Prostate gland (tissue), 2 donors: ENCODE measurements around the gene RTCA. TPM values are rescaled to one million over a fixed set of nuclear protein-coding genes. Genes with fewer than 3 reads are reported as not detected.
"Not testable (repeated sequence)": the region's sequence is repeated elsewhere in the genome, so short reads cannot be mapped to it uniquely, and the experiment has no call there.

Source experiments
- DNase-seq: peaks from one replicate; pipeline ENCODE4 v3.0.0-alpha.2; 2019; ENCODE audit warnings: low spot score
- H3K27ac ChIP-seq, 2 donors: fragments of 200-600 bp; sonication (generic); 2 replicates each; pipeline ENCODE4 v1.5.1; 2017 to 2019
- H3K27me3 ChIP-seq: fragments of 200-600 bp; sonication (generic); replicated peaks from 2 replicates; pipeline ENCODE4 v1.5.1; 2019; ENCODE audit not compliant: insufficient read depth
- H3K36me3 ChIP-seq, 2 donors: fragments of 200-600 bp; sonication (generic); 1 replicate in 1 of 2; 2 replicates in 1 of 2; pipeline versions ENCODE4 v1.5.1 to v1.8.1; 2017 to 2019
- H3K4me1 ChIP-seq: fragments of 200-600 bp; sonication (generic); replicated peaks from 2 replicates; pipeline ENCODE4 v1.5.1; 2019
- H3K4me3 ChIP-seq, 2 donors: fragments of 200-600 bp; sonication (generic); 2 replicates each; pipeline ENCODE4 v1.5.1; 2017 to 2019
- H3K9me3 ChIP-seq: fragments of 200-600 bp; sonication (generic); 2 replicates; pipeline ENCODE4 v1.5.1; 2017
- CTCF ChIP-seq, 4 experiments: fragments of 200-600 bp in 2 of 4; fragments of 450-650 bp in 2 of 4; sonication (generic) in 2 of 4; IDR thresholded peaks; 1 replicate in 3 of 4; 2 replicates in 1 of 4; pipeline ENCODE4 v1.5.1; 2016 to 2019; ENCODE audit warnings: antibody characterized with exemption in 4 of 4, mild to moderate bottlenecking in 2 of 4, moderate library complexity in 2 of 4
- POLR2A ChIP-seq: fragments of 450-650 bp; IDR thresholded peaks from one replicate; pipeline ENCODE4 v1.6.1; 2016; ENCODE audit warnings: antibody characterized with exemption, mild to moderate bottlenecking
- POLR2AphosphoS5 ChIP-seq: sonication (generic); formaldehyde crosslinking; IDR thresholded peaks from one replicate; pipeline ENCODE4 v1.6.1; 2017; ENCODE audit warnings: antibody characterized with exemption
- WGBS: methylation state at CpG from one replicate; pipeline ENCODE4 v1.1.5; 2018; 5-methylcytosine and 5-hydroxymethylcytosine counted together
- intact Hi-C: fragments of 100-400 bp; cut with DNase I; formaldehyde crosslinking; loops from one replicate; pipeline ENCODE4 v1.14.2; 2022
- total RNA-seq, 2 donors: library from RNA; depleted of rRNA; stranded (reverse); fragments of >200 nt; gene quantifications; one replicate each; pipeline ENCODE4 v1.1.0, GENCODE V29; 2016

Gene RTCA
- total RNA-seq, 2 donors from 2014 or later, result 19.8 to 22.4 TPM

GRCh38 chr1:100287162-100287561 is 21.1 kb downstream of the RTCA start:
- no peaks in the 10 kb centered on the region for H3K36me3 ChIP-seq
- H3K4me3 ChIP-seq, result no peak overlapping the region
- WGBS, result 98% methylated on average over 3 of the region's 3 CpGs
- no peaks in the 10 kb centered on the region for H3K27me3 ChIP-seq
- TF ChIP-seq CTCF (IDR thresholded peaks at IDR 0.05), result no peak
- TF ChIP-seq POLR2A, result no peak
- no peak for TF ChIP-seq POLR2AphosphoS5
- intact Hi-C loops, result no loop called here
- DNase-seq, result no peak
- H3K27ac ChIP-seq, result no peak overlapping the region
- H3K9me3 ChIP-seq, result no peaks in the 10 kb centered on the region
- H3K4me1 ChIP-seq, result no peaks in the 10 kb centered on the region

- Histone ChIP-seq H3K27me3 (no peaks in the 10 kb centered on the region), H3K27ac (no peak overlapping the region), H3K9me3 (no peaks in the 10 kb centered on the region), H3K36me3 (no peaks in the 10 kb centered on the region), H3K4me1 (no peaks in the 10 kb centered on the region), H3K4me3 (no peak overlapping the region)
- TF ChIP-seq CTCF (IDR thresholded peaks at IDR 0.05) (no peak), POLR2A (no peak), POLR2AphosphoS5 (no peak)
- intact Hi-C loops, result no loop called here
- 100% methylated on average over 2 of the region's 2 CpGs for WGBS
- DNase-seq, result no peak
These were observed 24.3 kb downstream of the RTCA start for GRCh38 chr1:100290291-100290690.

DNA sequence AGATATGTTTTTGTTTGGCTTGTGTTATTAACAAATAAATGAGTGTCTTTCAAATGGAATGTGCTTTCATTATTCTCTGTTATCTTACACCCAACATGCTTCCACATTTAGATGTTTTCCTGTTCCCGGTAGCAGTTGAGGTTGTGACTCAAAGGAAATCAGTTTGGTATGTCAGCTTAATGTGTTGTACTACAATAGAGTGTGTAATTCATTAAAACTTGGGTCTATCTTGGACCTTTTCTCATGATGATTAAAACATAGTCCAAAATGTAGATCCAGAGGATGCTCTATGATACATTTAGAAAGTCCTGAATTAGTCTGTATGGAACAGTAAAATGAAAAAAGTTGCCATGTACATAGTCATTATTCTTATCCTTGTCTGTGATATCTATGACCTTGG is 26.7 kb downstream of the RTCA start:
- Histone ChIP-seq H3K27me3 (no peaks in the 10 kb centered on the region), H3K4me1 (no peaks in the 10 kb centered on the region), H3K36me3 (no peaks in the 10 kb centered on the region), H3K9me3 (no peaks in the 10 kb centered on the region), H3K27ac (no peak overlapping the region), H3K4me3 (no peak overlapping the region)
- DNase-seq, result no peak
- 51% methylated on average over 1 of the region's 1 CpG for WGBS
- TF ChIP-seq POLR2AphosphoS5 (no peak), CTCF (IDR thresholded peaks at IDR 0.05) (no peak), POLR2A (no peak)
- intact Hi-C loops, result no loop called here

DNA sequence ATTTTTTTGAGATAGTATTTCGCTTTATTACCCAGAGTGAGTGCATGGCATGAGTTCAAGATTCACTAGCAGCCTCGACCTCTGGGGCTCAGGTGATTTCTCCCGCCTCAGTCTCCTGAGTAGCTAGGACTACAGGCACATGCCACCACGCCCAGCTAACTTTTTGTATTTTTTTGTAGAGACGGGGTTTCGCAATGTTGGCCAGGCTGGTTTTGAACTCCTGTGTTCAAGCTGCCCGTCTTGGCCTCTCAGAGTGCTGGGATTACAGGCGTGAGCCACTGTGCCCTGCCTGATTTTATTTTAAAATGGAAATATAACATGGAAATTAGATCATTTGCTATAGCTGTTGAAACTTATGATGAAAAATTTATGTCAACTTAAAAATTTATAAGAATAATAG is 30.1 kb downstream of the RTCA start:
- DNase-seq, result no peak
- Histone ChIP-seq H3K36me3 (no peaks in the 10 kb centered on the region), H3K4me1 (no peaks in the 10 kb centered on the region), H3K4me3 (no peak overlapping the region), H3K9me3 (no peaks in the 10 kb centered on the region), H3K27ac (no peak overlapping the region), H3K27me3 (no peaks in the 10 kb centered on the region)
- WGBS, result 86% methylated on average over 8 of the region's 8 CpGs
- intact Hi-C loops, result no loop called here
- TF ChIP-seq POLR2A, result no peak
- TF ChIP-seq POLR2AphosphoS5, result no peak

- H3K27ac ChIP-seq, H3K36me3 ChIP-seq, intact Hi-C loops, H3K4me3 ChIP-seq, H3K27me3 ChIP-seq, DNase-seq, H3K4me1 ChIP-seq, H3K9me3 ChIP-seq: not testable (repeated sequence)
These were observed 31.0 kb downstream of the RTCA start for GRCh38 chr1:100296997-100297396.

DNA sequence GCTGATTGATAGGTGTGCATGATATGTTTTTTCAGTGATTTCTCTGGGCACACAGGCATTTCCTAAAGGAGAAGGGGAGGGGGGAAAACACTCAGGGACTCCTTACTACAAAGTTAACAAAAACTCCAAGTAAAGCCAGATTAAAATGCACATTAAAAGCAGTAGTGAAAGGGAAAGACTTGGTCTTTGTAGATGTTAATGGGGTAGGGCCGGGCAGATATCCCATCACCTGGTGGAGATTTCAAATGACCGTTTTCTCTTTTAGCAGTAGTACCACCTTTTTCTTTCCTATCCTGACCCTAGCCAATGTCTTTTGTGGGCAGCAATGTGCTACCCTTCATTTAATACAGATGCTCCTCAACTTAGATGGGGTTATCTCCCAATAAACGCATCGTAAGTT is 32.5 kb downstream of the RTCA start:
- H3K4me3 ChIP-seq, result no peak overlapping the region

More for the DNA sequence above, 32.5 kb downstream of the RTCA start:
- Histone ChIP-seq H3K27ac (no peak overlapping the region), H3K9me3 (no peaks in the 10 kb centered on the region), H3K36me3 (no peaks in the 10 kb centered on the region), H3K4me1 (no peaks in the 10 kb centered on the region), H3K27me3 (no peaks in the 10 kb centered on the region)
- no peak for DNase-seq
- whole genome bisulfite sequencing, result 73% methylated on average over 4 of the region's 4 CpGs
- no peak for TF ChIP-seq POLR2AphosphoS5
- TF ChIP-seq CTCF (IDR thresholded peaks at IDR 0.05), result no peak
- no peak for TF ChIP-seq POLR2A
- intact Hi-C loops, result no loop called here
